SK-N-SH (cell line): ENCODE results near the gene DROSHA. TPM values are rescaled to one million over a fixed set of nuclear protein-coding genes. Genes with fewer than 3 reads are reported as not detected.

Experiments used
- CTCF ChIA-PET: fragments of 300-600, 350-600 bp; formaldehyde crosslinking; extraction: SDS; loops from one replicate; lab custom pipeline; 2021; lab: Yijun Ruan, JAX
- POLR2A ChIA-PET: fragments of 350-600 bp; sonication (Branson Sonifier 250); formaldehyde crosslinking; extraction: SDS; loops from one replicate; lab custom pipeline; 2020; ENCODE audit warnings: antibody characterized with exemption, inconsistent platforms; lab: Yijun Ruan, JAX
- DNase-seq: peaks from one replicate; pipeline ENCODE4 v3.0.0; 2012
- H2AFZ ChIP-seq: fragments of 200-600 bp; sonication (generic); 2 replicates; pipeline ENCODE4 v1.8.1; 2016; ENCODE audit warnings: antibody characterized with exemption, mild to moderate bottlenecking, low read depth
- H3F3A ChIP-seq: fragments of 200-600 bp; sonication (generic); replicated peaks from 2 replicates; pipeline ENCODE3; 2016; ENCODE audit warnings: antibody characterized with exemption, mild to moderate bottlenecking; ENCODE audit not compliant: insufficient read depth
- H3K27ac ChIP-seq, 2 experiments: fragments of 200-500 bp in 1 of 2; fragments of 200-600 bp in 1 of 2; sonication (Bioruptor generic) in 1 of 2; sonication (generic), shearing (Covaris generic) in 1 of 2; 2 replicates each; pipeline versions ENCODE4 v1.5.1 to v1.6.1; 2014 to 2016; ENCODE audit warnings: low read depth in 2 of 2, inconsistent platforms in 1 of 2, low read length in 1 of 2, mild to moderate bottlenecking in 1 of 2, mixed read lengths in 1 of 2
- H3K27me3 ChIP-seq: fragments of 200-600 bp; sonication (generic), shearing (Covaris generic); 2 replicates; pipeline ENCODE4 v1.6.1; 2016; ENCODE audit warnings: mixed run types; ENCODE audit not compliant: insufficient read depth
- H3K36me3 ChIP-seq, 2 experiments: fragments of 200-500 bp in 1 of 2; fragments of 200-600 bp in 1 of 2; sonication (Bioruptor generic) in 1 of 2; sonication (generic) in 1 of 2; replicated peaks in 1 of 2; 2 replicates each; pipeline versions ENCODE3 to v1.5.1; 2014 to 2016; ENCODE audit warnings: low read length in 1 of 2, mild to moderate bottlenecking in 1 of 2; ENCODE audit not compliant: insufficient read depth in 2 of 2, control insufficient read depth in 1 of 2
- H3K4me1 ChIP-seq, 2 experiments: fragments of 200-500 bp in 1 of 2; fragments of 200-600 bp in 1 of 2; sonication (Bioruptor generic) in 1 of 2; sonication (generic), shearing (Covaris generic) in 1 of 2; 2 replicates each; pipeline versions ENCODE4 v1.5.1 to v1.6.1; 2014 to 2016; ENCODE audit warnings: low read depth in 1 of 2, low read length in 1 of 2, mixed run types in 1 of 2; ENCODE audit not compliant: insufficient read depth in 2 of 2, control insufficient read depth in 1 of 2
- H3K4me2 ChIP-seq: fragments of 200-600 bp; sonication (generic), shearing (Covaris generic); 2 replicates; pipeline ENCODE4 v1.6.1; 2017; ENCODE audit warnings: mixed run types
- H3K4me3 ChIP-seq, 2 experiments: fragments of 200-500 bp in 1 of 2; fragments of 200-600 bp in 1 of 2; sonication (Bioruptor generic) in 1 of 2; sonication (generic), shearing (Covaris generic) in 1 of 2; 2 replicates each; pipeline versions ENCODE4 v1.5.1 to v1.8.1; 2014 to 2016; ENCODE audit warnings: low read depth in 2 of 2, inconsistent platforms in 1 of 2, low read length in 1 of 2, mild to moderate bottlenecking in 1 of 2, mixed read lengths in 1 of 2, moderate library complexity in 1 of 2
- H3K79me2 ChIP-seq: fragments of 200-600 bp; sonication (generic); 2 replicates; pipeline ENCODE4 v1.8.1; 2017; ENCODE audit warnings: mild to moderate bottlenecking; ENCODE audit not compliant: insufficient read depth
- H3K9ac ChIP-seq: fragments of 200-600 bp; sonication (generic); 2 replicates; pipeline ENCODE4 v1.6.1; 2017; ENCODE audit warnings: mixed run types
- H3K9me2 ChIP-seq: fragments of 200-600 bp; sonication (generic); 2 replicates; pipeline ENCODE4 v1.6.1; 2017; ENCODE audit warnings: mixed run types
- H3K9me3 ChIP-seq: fragments of 200-600 bp; sonication (generic); 2 replicates; pipeline ENCODE4 v1.6.1; 2017; ENCODE audit warnings: mixed run types, mild to moderate bottlenecking, moderate library complexity
- H4K20me1 ChIP-seq: fragments of 200-600 bp; sonication (generic); 2 replicates; pipeline ENCODE4 v1.6.1; 2017; ENCODE audit warnings: mild to moderate bottlenecking, mixed run types; ENCODE audit not compliant: insufficient read depth
- CTCF ChIP-seq: fragments of 200-600 bp; sonication (generic); IDR thresholded peaks from 2 replicates; pipeline ENCODE4 v1.6.1; 2017; ENCODE audit warnings: antibody characterized with exemption, mild to moderate bottlenecking, moderate library complexity
- EZH2phosphoT487 ChIP-seq: fragments of 200-600 bp; sonication (generic); IDR thresholded peaks from 2 replicates; pipeline ENCODE4 v1.6.1; 2017; ENCODE audit warnings: low read depth, mixed run types, mild to moderate bottlenecking, antibody characterized with exemption, moderate library complexity, borderline replicate concordance
- FOXJ3 ChIP-seq: sonication (generic); formaldehyde crosslinking; IDR thresholded peaks from 2 replicates; pipeline ENCODE4 v1.5.1; 2020; ENCODE audit warnings: mild to moderate bottlenecking, missing genetic modification reagents
- FOXM1 ChIP-seq: IDR thresholded peaks from 2 replicates; pipeline ENCODE4 v1.4.0; 2012; ENCODE audit warnings: low read depth, mild to moderate bottlenecking
- GABPA ChIP-seq: IDR thresholded peaks from 2 replicates; pipeline ENCODE4 v1.4.0; 2012; ENCODE audit warnings: low read depth, mild to moderate bottlenecking
- IRF3 ChIP-seq: fragments of 150-350 bp; IDR thresholded peaks from 2 replicates; pipeline ENCODE4 v1.6.1; 2016; ENCODE audit warnings: mild to moderate bottlenecking, low read depth, low read length
- JUND ChIP-seq: IDR thresholded peaks from 2 replicates; pipeline ENCODE4 v1.4.0; 2012
- MAX ChIP-seq: IDR thresholded peaks from 2 replicates; pipeline ENCODE4 v1.4.0; 2012; ENCODE audit warnings: low read depth
- MEF2A ChIP-seq: IDR thresholded peaks from 2 replicates; pipeline ENCODE4 v1.4.0; 2012; ENCODE audit warnings: low read depth, borderline replicate concordance
- NFIC ChIP-seq: IDR thresholded peaks from 2 replicates; pipeline ENCODE4 v1.4.0; 2012; ENCODE audit warnings: borderline replicate concordance
- NRF1 ChIP-seq: IDR thresholded peaks from 2 replicates; pipeline ENCODE4 v1.6.1; 2012; ENCODE audit warnings: low read depth, mild to moderate bottlenecking, low read length
- RCOR1 ChIP-seq: fragments of 150-350 bp; IDR thresholded peaks from 2 replicates; pipeline ENCODE4 v1.6.1; 2017; ENCODE audit warnings: antibody characterized with exemption, low read length
- REST ChIP-seq: IDR thresholded peaks from 2 replicates; pipeline ENCODE4 v1.6.1; 2012; ENCODE audit warnings: mild to moderate bottlenecking, low read depth, low read length, moderate library complexity
- RFX5 ChIP-seq: IDR thresholded peaks from 2 replicates; pipeline ENCODE4 v1.6.1; 2012; ENCODE audit warnings: mild to moderate bottlenecking, improper control_type of control experiment, low read length
- SMC3 ChIP-seq: IDR thresholded peaks from 2 replicates; pipeline ENCODE4 v1.6.1; 2012; ENCODE audit warnings: low read depth, low read length, improper control_type of control experiment
- TAF1 ChIP-seq: IDR thresholded peaks from 2 replicates; pipeline ENCODE4 v1.6.1; 2012; ENCODE audit warnings: low read depth, mild to moderate bottlenecking, low read length, moderate library complexity, borderline replicate concordance
- TEAD4 ChIP-seq: IDR thresholded peaks from 2 replicates; pipeline ENCODE4 v1.4.0; 2012; ENCODE audit warnings: mild to moderate bottlenecking, borderline replicate concordance; ENCODE audit not compliant: insufficient read depth
- USF2 ChIP-seq: fragments of 150-350 bp; IDR thresholded peaks from 2 replicates; pipeline ENCODE4 v1.6.1; 2017; ENCODE audit warnings: antibody characterized with exemption, low read length, low read depth, borderline replicate concordance
- WGBS: methylation state at CpG from one replicate; pipeline ENCODE4 v1.1.6; 2017; ENCODE audit warnings: low lambda C conversion rate; 5-methylcytosine and 5-hydroxymethylcytosine counted together
- polyA plus RNA-seq, 3 experiments: library from polyadenylated mRNA; depleted of rRNA; stranded (reverse); fragments of >200 nt; gene quantifications; 2 replicates each; pipeline ENCODE4 v1.2.3, GENCODE V29; 2012

DROSHA gene
- polyA plus RNA-seq, 1 of the 3 experiments (the other 2 are of a cell fraction): 49.3 TPM

- TF ChIP-seq RCOR1 (no peak), NFIC (no peak), TEAD4 (no peak), CTCF (no peak), FOXJ3 (CRISPR knock-in tag) (no peak), GABPA (no peak), MAX (no peak), FOXM1 (no peak), SMC3 (no peak), TAF1 (no peak), NRF1 (no peak), USF2 (no peak), RFX5 (no peak), REST (no peak), EZH2phosphoT487 (no peak), JUND (no peak), MEF2A (no peak), IRF3 (no peak)
- no peaks in the 10 kb centered on the region for H3K4me1 ChIP-seq
- CTCF ChIA-PET: no interaction called here
- 94% methylated on average over 4 of the region's 4 CpGs for WGBS
- H2AFZ ChIP-seq: no peak overlapping the region
- no peaks in the 10 kb centered on the region for H3K9me2 ChIP-seq
- H3K9ac ChIP-seq: no peak overlapping the region
- DNase-seq: no peak
- no peaks in the 10 kb centered on the region for H3K79me2 ChIP-seq
- no peak overlapping the region for H3K27ac ChIP-seq
- POLR2A ChIA-PET: no interaction called here
- no peaks in the 10 kb centered on the region for H4K20me1 ChIP-seq
- no peaks in the 10 kb centered on the region for H3K9me3 ChIP-seq
- peaks cover 56 to 78% of the 10 kb centered on the region in 2 experiments for H3K36me3 ChIP-seq
- H3K4me2 ChIP-seq: no peak overlapping the region
- H3K4me3 ChIP-seq: no peak overlapping the region
- H3K27me3 ChIP-seq: no peaks in the 10 kb centered on the region
- no peaks in the 10 kb centered on the region for H3F3A ChIP-seq
These were observed 39.0 kb downstream of the DROSHA start for GRCh38 chr5:31492869-31493268.
